H1 (cell line): ENCODE results near the gene SLX1A. TPM values are rescaled to one million over a fixed set of nuclear protein-coding genes. Genes with fewer than 3 reads are reported as not detected.
A peak's percentile ranks its signal among the peaks of the same experiment; 100 is the strongest.

Experiments
- CTCF ChIA-PET: fragments of 300-600 bp; sonication (Branson Sonifier 250); formaldehyde crosslinking; loops from one replicate; lab custom pipeline; 2021; ENCODE audit not compliant: partially characterized antibody; lab: Charles Lee
- POLR2A ChIA-PET: fragments of 300-600 bp; sonication (Branson Sonifier 250); formaldehyde crosslinking; loops from one replicate; lab custom pipeline; 2021; ENCODE audit warnings: inconsistent platforms; ENCODE audit not compliant: partially characterized antibody; lab: Charles Lee
- DNase-seq, 2 experiments: peaks; one replicate each; pipeline versions ENCODE4 v3.0.0 to v3.0.0-alpha.2; 2010 to 2022; ENCODE audit warnings: low spot score in 2 of 2, low read depth in 1 of 2, mixed read lengths in 1 of 2
- FAIRE-seq: peaks from 2 replicates; lab custom pipeline; 2011; peaks lifted over from hg19 to GRCh38; lab: Jason Lieb, UNC
- H2AFZ ChIP-seq: 2 replicates; pipeline ENCODE4 v1.8.1; 2012; ENCODE audit warnings: low read length, inconsistent platforms
- H2AK5ac ChIP-seq: 2 replicates; pipeline ENCODE4 v1.6.1; 2013; ENCODE audit warnings: low read depth, low read length
- H2BK120ac ChIP-seq: replicated peaks from 2 replicates; pipeline ENCODE3; 2013; ENCODE audit warnings: low read depth, low read length, inconsistent platforms
- H2BK12ac ChIP-seq: 2 replicates; pipeline ENCODE4 v1.6.1; 2013; ENCODE audit warnings: low read depth, low read length
- H2BK15ac ChIP-seq: 2 replicates; pipeline ENCODE4 v1.6.1; 2013; ENCODE audit warnings: low read length
- H2BK20ac ChIP-seq: 2 replicates; pipeline ENCODE4 v1.6.1; 2013; ENCODE audit warnings: low read length
- H2BK5ac ChIP-seq: 2 replicates; pipeline ENCODE4 v1.6.1; 2013; ENCODE audit warnings: low read depth, low read length
- H3K14ac ChIP-seq: 2 replicates; pipeline ENCODE4 v1.6.1; 2013; ENCODE audit warnings: inconsistent platforms; ENCODE audit not compliant: insufficient read length
- H3K18ac ChIP-seq: 2 replicates; pipeline ENCODE4 v1.6.1; 2013; ENCODE audit warnings: low read length; ENCODE audit errors: extremely low read depth
- H3K23ac ChIP-seq: 2 replicates; pipeline ENCODE4 v1.6.1; 2013; ENCODE audit warnings: inconsistent platforms; ENCODE audit not compliant: insufficient read length
- H3K23me2 ChIP-seq: 2 replicates; pipeline ENCODE4 v1.6.1; 2013; ENCODE audit warnings: low read depth, low read length
- H3K27ac ChIP-seq: 2 replicates; pipeline ENCODE4 v1.6.1; 2011; ENCODE audit warnings: low read depth, low read length, inconsistent platforms
- H3K27me3 ChIP-seq, 4 experiments: replicated peaks in 1 of 4; 1 replicate in 1 of 4; 2 replicates in 3 of 4; pipeline versions ENCODE4 v1.6.1 to v1.8.1; 2011 to 2013; ENCODE audit warnings: low read length in 3 of 4, mild to moderate bottlenecking in 3 of 4, inconsistent platforms in 2 of 4, mixed read lengths in 2 of 4, moderate library complexity in 1 of 4; ENCODE audit not compliant: control insufficient read depth in 3 of 4, insufficient read depth in 3 of 4; ENCODE audit errors: extremely low read depth in 1 of 4
- H3K36me3 ChIP-seq, 4 experiments: 2 replicates each; pipeline versions ENCODE4 v1.6.1 to v1.8.1; 2011 to 2013; ENCODE audit warnings: mild to moderate bottlenecking in 4 of 4, low read length in 3 of 4, moderate library complexity in 2 of 4, control low read depth in 1 of 4, inconsistent platforms in 1 of 4; ENCODE audit not compliant: insufficient read depth in 4 of 4, control insufficient read depth in 2 of 4
- H3K4ac ChIP-seq: replicated peaks from 2 replicates; pipeline ENCODE3; 2013; ENCODE audit warnings: low read length, low read depth, mixed read lengths, inconsistent platforms; ENCODE audit not compliant: insufficient read length
- H3K4me1 ChIP-seq, 4 experiments: replicated peaks in 1 of 4; 1 replicate in 1 of 4; 2 replicates in 3 of 4; pipeline versions ENCODE4 v1.6.1 to v1.8.1; 2011 to 2013; ENCODE audit warnings: low read length in 3 of 4, inconsistent platforms in 2 of 4, mixed read lengths in 1 of 4; ENCODE audit not compliant: insufficient read depth in 4 of 4, control insufficient read depth in 3 of 4
- H3K4me2 ChIP-seq, 2 experiments: 2 replicates each; pipeline versions ENCODE4 v1.6.1 to v1.8.1; 2011 to 2013; ENCODE audit warnings: low read depth in 2 of 2, low read length in 2 of 2, control low read depth in 1 of 2, inconsistent platforms in 1 of 2, mild to moderate bottlenecking in 1 of 2; ENCODE audit not compliant: insufficient read depth in 1 of 2
- H3K4me3 ChIP-seq, 4 experiments: fragments of 200-600, 300-600 bp in 1 of 4; sonication (generic), shearing (Covaris generic), sonication (Bioruptor Twin) in 1 of 4; 2 replicates each; pipeline versions ENCODE4 v1.5.1 to v1.8.1; 2011 to 2016; ENCODE audit warnings: low read length in 4 of 4, low read depth in 3 of 4, control low read depth in 2 of 4, inconsistent platforms in 2 of 4, mild to moderate bottlenecking in 2 of 4, mixed read lengths in 1 of 4, moderate library complexity in 1 of 4; ENCODE audit not compliant: insufficient read depth in 2 of 4; ENCODE audit errors: extremely low read depth in 1 of 4
- H3K56ac ChIP-seq: replicated peaks from 2 replicates; pipeline ENCODE3; 2013; ENCODE audit warnings: low read depth, mild to moderate bottlenecking, mixed read lengths, low read length, inconsistent platforms; ENCODE audit not compliant: insufficient read length
- H3K79me1 ChIP-seq: 2 replicates; pipeline ENCODE4 v1.6.1; 2013; ENCODE audit warnings: low read depth, low read length, control low read depth
- H3K79me2 ChIP-seq, 2 experiments: 2 replicates each; pipeline versions ENCODE4 v1.6.1 to v1.8.1; 2012 to 2013; ENCODE audit warnings: low read length in 2 of 2, mild to moderate bottlenecking in 2 of 2, inconsistent platforms in 1 of 2; ENCODE audit not compliant: insufficient read depth in 2 of 2, control insufficient read depth in 1 of 2
- H3K9ac ChIP-seq, 4 experiments: replicated peaks in 1 of 4; 1 replicate in 1 of 4; 2 replicates in 3 of 4; pipeline versions ENCODE4 v1.6.1 to v1.8.1; 2011 to 2013; ENCODE audit warnings: low read depth in 3 of 4, low read length in 3 of 4, control low read depth in 2 of 4, mild to moderate bottlenecking in 2 of 4, moderate library complexity in 2 of 4, inconsistent platforms in 1 of 4; ENCODE audit errors: extremely low read depth in 1 of 4
- H3K9me3 ChIP-seq, 2 experiments: 2 replicates each; pipeline versions ENCODE4 v1.6.1 to v1.8.1; 2012 to 2013; ENCODE audit warnings: mild to moderate bottlenecking in 2 of 2, moderate library complexity in 2 of 2, control low read depth in 1 of 2, inconsistent platforms in 1 of 2, low read depth in 1 of 2, low read length in 1 of 2, mixed read lengths in 1 of 2; ENCODE audit not compliant: insufficient read depth in 2 of 2
- H4K20me1 ChIP-seq, 2 experiments: replicated peaks in 1 of 2; 2 replicates each; pipeline versions ENCODE3 to v1.8.1; 2011 to 2013; ENCODE audit warnings: inconsistent platforms in 2 of 2, low read length in 2 of 2, mild to moderate bottlenecking in 1 of 2; ENCODE audit not compliant: insufficient read depth in 2 of 2, control insufficient read depth in 1 of 2
- H4K5ac ChIP-seq: 2 replicates; pipeline ENCODE4 v1.6.1; 2013; ENCODE audit warnings: low read length, low read depth, mixed read lengths, inconsistent platforms; ENCODE audit not compliant: insufficient read length
- H4K8ac ChIP-seq: 2 replicates; pipeline ENCODE4 v1.8.0; 2013; ENCODE audit warnings: mild to moderate bottlenecking, moderate library complexity, low read length, inconsistent platforms; ENCODE audit not compliant: insufficient read depth; ENCODE audit errors: extremely low read depth
- H4K91ac ChIP-seq: replicated peaks from 2 replicates; pipeline ENCODE3; 2013; ENCODE audit warnings: low read length, mixed read lengths, inconsistent platforms; ENCODE audit not compliant: insufficient read length
- ATF2 ChIP-seq: IDR thresholded peaks from 2 replicates; pipeline ENCODE4 v1.6.1; 2012; ENCODE audit warnings: low read length, inconsistent platforms
- BRCA1 ChIP-seq: IDR thresholded peaks from 2 replicates; pipeline ENCODE4 v1.6.1; 2012; ENCODE audit warnings: low read depth, low read length, improper control_type of control experiment
- CEBPB ChIP-seq: IDR thresholded peaks from 2 replicates; pipeline ENCODE4 v1.6.1; 2012; ENCODE audit warnings: low read depth, low read length
- CHD2 ChIP-seq: IDR thresholded peaks from 2 replicates; pipeline ENCODE4 v1.6.1; 2012; ENCODE audit warnings: low read length, improper control_type of control experiment
- KDM1A ChIP-seq: fragments of 200-600, 300-600 bp; sonication (generic); IDR thresholded peaks from 2 replicates; pipeline ENCODE4 v1.7.1; 2016; ENCODE audit warnings: mild to moderate bottlenecking, low read length, borderline replicate concordance
- MAX ChIP-seq: IDR thresholded peaks from 2 replicates; pipeline ENCODE4 v1.6.1; 2012; ENCODE audit warnings: inconsistent platforms
- SIRT6 ChIP-seq: IDR thresholded peaks from one replicate; pipeline ENCODE4 v1.7.1; 2012; ENCODE audit warnings: low read length, inconsistent platforms
- USF2 ChIP-seq: IDR thresholded peaks from 2 replicates; pipeline ENCODE4 v1.6.1; 2011; ENCODE audit warnings: low read length, improper control_type of control experiment
- WGBS, 2 experiments: shearing (Covaris generic) in 1 of 2; methylation state at CpG; one replicate each; pipeline versions ENCODE4 v1.1.6 to v1.1.7; 2013 to 2015; ENCODE audit warnings: low lambda C conversion rate in 2 of 2, mixed read lengths in 2 of 2, inconsistent platforms in 1 of 2, low coverage in 1 of 2, missing lambda C conversion rate in 1 of 2; ENCODE audit not compliant: insufficient replicate concordance in 2 of 2, insufficient coverage in 1 of 2, insufficient read length in 1 of 2; ENCODE audit errors: extremely low coverage in 1 of 2, missing lambda C conversion rate in 1 of 2; 5-methylcytosine and 5-hydroxymethylcytosine counted together
- polyA plus RNA-seq, 7 experiments: library from polyadenylated mRNA; depleted of rRNA in 3 of 7; stranded (reverse) in 5 of 7; unstranded in 2 of 7; fragments of >200 nt in 5 of 7; fragments of 200-250 nt in 2 of 7; gene quantifications; 1 replicate in 5 of 7; 2 replicates in 1 of 7; 4 replicates in 1 of 7; pipeline versions ENCODE4 v1.2.1 to v1.2.3, GENCODE V29; 2011 to 2013; ENCODE audit warnings: missing spikeins in 2 of 7, mixed read lengths in 2 of 7
- total RNA-seq: library from RNA; stranded (reverse); fragmentation: NEBNext Ultra II Directional; extraction: Animal tissue kit (Norgen Biotek cat#: 25700); gene quantifications from 2 replicates; pipeline ENCODE4 v1.2.1, GENCODE V29; 2021

The SLX1A gene
- total and polyA plus RNA-seq, 2 of the 8 experiments (the other 6 are each of a cell fraction or from before 2014, with no cell fraction given) = 4.7 to 36.9 TPM

DNA sequence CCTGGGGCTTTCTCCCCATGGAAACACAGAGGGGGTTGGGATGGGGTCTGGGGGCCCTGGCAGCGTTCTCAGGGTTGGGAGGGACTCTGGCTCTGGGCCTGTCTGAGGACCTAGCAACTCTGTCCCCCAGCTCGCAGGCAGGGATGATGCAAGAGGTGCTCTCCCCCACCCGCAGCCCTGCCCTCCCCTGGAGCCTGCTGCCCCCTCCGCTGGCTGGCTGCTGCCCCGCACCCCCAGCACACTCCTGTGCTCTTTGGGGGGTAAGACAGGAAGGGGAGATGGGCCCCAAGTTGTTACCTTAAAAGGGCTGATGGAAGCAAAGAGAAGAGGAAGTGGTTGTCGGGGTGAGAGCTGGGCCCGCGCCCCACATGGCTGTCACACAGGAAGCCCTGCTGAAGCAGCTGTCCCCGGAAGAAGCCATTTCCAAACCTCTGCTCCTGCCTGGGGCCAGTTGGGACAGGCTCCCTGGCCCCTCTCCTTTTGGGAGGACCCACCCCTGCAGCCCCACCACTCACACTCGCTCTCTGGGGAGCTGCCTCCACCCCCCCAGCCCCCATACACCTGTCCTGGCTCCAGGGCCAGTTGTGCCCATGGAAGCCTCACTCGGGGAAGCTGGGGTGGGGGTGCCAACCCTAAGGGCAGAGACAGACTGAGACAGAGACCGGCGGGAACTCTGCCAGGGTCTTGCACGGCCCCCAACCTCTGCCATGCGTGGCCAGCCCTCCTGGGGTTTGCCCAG, 7.8 kb upstream of the SLX1A start:
- no peak overlapping the region for H3K18ac ChIP-seq
- no peak overlapping the region for H4K91ac ChIP-seq
- no peak overlapping the region for H3K4me3 ChIP-seq
- DNase-seq = peak in 1 of 2 experiments; percentile 51
- POLR2A ChIA-PET = interaction anchor here (1.2 kb wide), 1 partner anchor 14 kb away, joined by 3 read pairs; no protein-coding TSS in a partner anchor
- H3K27me3 ChIP-seq = peaks cover 0 to 16% (median 10%) of the 10 kb centered on the region in 4 experiments; a peak in 4 of 7 replicates
- no peak overlapping the region for H3K14ac ChIP-seq
- H2AK5ac ChIP-seq = no peak overlapping the region
- no peak overlapping the region for H3K23ac ChIP-seq
- H3K4ac ChIP-seq = no peak overlapping the region
- H3K36me3 ChIP-seq = no peaks in the 10 kb centered on the region
- H3K79me2 ChIP-seq = no peaks in the 10 kb centered on the region
- CTCF ChIA-PET = interaction anchor here (1.0 to 4.4 kb wide), 4 partner anchors 68 to 322 kb away, joined by 4 to 21 read pairs (median 5); partner anchors contain the start of gene GDPD3
- H3K4me2 ChIP-seq = no peak overlapping the region
- no peak for FAIRE-seq
- H3K56ac ChIP-seq = no peak overlapping the region
- no peak overlapping the region; the same call in 1 of the 2 replicates for H4K8ac ChIP-seq
- H4K5ac ChIP-seq = no peak overlapping the region
- H2BK20ac ChIP-seq = no peak overlapping the region
- no peak overlapping the region for H3K27ac ChIP-seq
- 97% methylated on average over 6 of the region's 15 CpGs; no CpG with 5 or more reads in 1 of the 2 experiments for WGBS, 2 experiments
- peaks cover 7 to 8% of the 10 kb centered on the region in 2 experiments for H4K20me1 ChIP-seq
- TF ChIP-seq SIRT6 = no peak
- TF ChIP-seq KDM1A = no peak
- TF ChIP-seq USF2 = no peak
- 0 out of 2 replicates have a peak, but pooled peaks have one; percentile 26 for TF ChIP-seq MAX
- TF ChIP-seq CHD2 = no peak
- TF ChIP-seq CEBPB = peak; percentile 37; the same call in 1 of the 2 replicates
- TF ChIP-seq BRCA1 = no peak
- no peak for TF ChIP-seq ATF2
- peak overlapping the region; percentile 24; the same call in 1 of the 2 replicates for H2BK5ac ChIP-seq
- H3K4me1 ChIP-seq = peaks cover 0 to 12% (median 4%) of the 10 kb centered on the region in 4 experiments; a peak in 4 of 7 replicates
- H3K9me3 ChIP-seq = no peaks in the 10 kb centered on the region
- no peak overlapping the region for H2AFZ ChIP-seq
- peaks cover 9% of the 10 kb centered on the region; the same call in 1 of the 2 replicates for H3K23me2 ChIP-seq
- H3K79me1 ChIP-seq = no peaks in the 10 kb centered on the region
- no peak overlapping the region for H3K9ac ChIP-seq
- no peak overlapping the region for H2BK15ac ChIP-seq
- no peak overlapping the region for H2BK12ac ChIP-seq
- no peak overlapping the region for H2BK120ac ChIP-seq
